Neural cell (in vitro differentiated cells): ENCODE results near the gene OGDH. TPM values are rescaled to one million over a fixed set of nuclear protein-coding genes. Genes with fewer than 3 reads are reported as not detected.

Experiments used
- H2AFZ ChIP-seq: fragments of 200-600, 300-800 bp; sonication (generic), shearing (Covaris generic); 2 replicates; pipeline ENCODE4 v1.6.0; 2014; ENCODE audit warnings: low read depth, mild to moderate bottlenecking, antibody characterized with exemption, low read length, moderate library complexity
- H3F3A ChIP-seq: fragments of 200-600 bp; shearing (Covaris generic); 2 replicates; pipeline ENCODE4 v1.6.1; 2016; ENCODE audit warnings: mild to moderate bottlenecking, moderate library complexity, mixed read lengths, antibody characterized with exemption, low read length; ENCODE audit not compliant: insufficient read depth, poor library complexity, severe bottlenecking
- H3K27ac ChIP-seq: fragments of 200-600, 300-800 bp; sonication (generic), shearing (Covaris generic); 2 replicates; pipeline ENCODE4 v1.5.1; 2014; ENCODE audit warnings: mild to moderate bottlenecking, low read length, moderate library complexity
- H3K27me3 ChIP-seq: fragments of 300-800, 200-600 bp; sonication (generic), shearing (Covaris generic); 2 replicates; pipeline ENCODE4 v1.6.0; 2014; ENCODE audit warnings: mild to moderate bottlenecking, low read depth, low read length, moderate library complexity; ENCODE audit not compliant: insufficient read depth
- H3K36me3 ChIP-seq: fragments of 300-800, 200-600 bp; sonication (generic), shearing (Covaris generic); 2 replicates; pipeline ENCODE4 v1.5.1; 2014; ENCODE audit warnings: mild to moderate bottlenecking, antibody characterized with exemption, low read length, moderate library complexity; ENCODE audit not compliant: insufficient read depth
- H3K4me2 ChIP-seq: fragments of 300-800, 200-600 bp; sonication (generic), shearing (Covaris generic); 2 replicates; pipeline ENCODE4 v1.6.0; 2014; ENCODE audit warnings: mild to moderate bottlenecking, low read length
- H3K4me3 ChIP-seq: fragments of 300-800, 200-600 bp; sonication (generic), shearing (Covaris generic); 2 replicates; pipeline ENCODE4 v1.5.1; 2014; ENCODE audit warnings: mild to moderate bottlenecking, low read length, moderate library complexity
- H3K79me2 ChIP-seq: fragments of 200-600 bp; shearing (Covaris generic); replicated peaks from 2 replicates; pipeline ENCODE4 v1.6.0; 2014; ENCODE audit warnings: mild to moderate bottlenecking, low read length, moderate library complexity; ENCODE audit not compliant: insufficient read depth
- H3K9ac ChIP-seq: fragments of 300-800, 200-600 bp; sonication (generic), shearing (Covaris generic); 2 replicates; pipeline ENCODE4 v1.6.1; 2016; ENCODE audit warnings: mild to moderate bottlenecking, low read length, mixed read lengths
- H3K9me2 ChIP-seq: fragments of 200-600 bp; shearing (Covaris generic); 2 replicates; pipeline ENCODE4 v1.6.1; 2016; ENCODE audit warnings: mild to moderate bottlenecking, low read length, mixed read lengths; ENCODE audit not compliant: insufficient read depth
- H3K9me3 ChIP-seq: fragments of 200-600, 300-800 bp; sonication (generic), shearing (Covaris generic); 2 replicates; pipeline ENCODE4 v1.6.1; 2016; ENCODE audit warnings: mild to moderate bottlenecking, mixed run types, low read length, moderate library complexity, mixed read lengths
- H4K20me1 ChIP-seq: fragments of 200-600 bp; shearing (Covaris generic); 2 replicates; pipeline ENCODE4 v1.6.1; 2016; ENCODE audit warnings: mild to moderate bottlenecking, mixed run types; ENCODE audit not compliant: insufficient read depth
- EP300 ChIP-seq: fragments of 450-650 bp; conservative IDR thresholded peaks from 2 replicates; pipeline ENCODE4 v1.6.1; 2014; ENCODE audit warnings: antibody characterized with exemption, mild to moderate bottlenecking, moderate library complexity; ENCODE audit not compliant: poor library complexity, severe bottlenecking
- EZH2 ChIP-seq: fragments of 200-600, 300-800 bp; shearing (Covaris generic), sonication (generic); IDR thresholded peaks from 2 replicates; pipeline ENCODE4 v1.6.1; 2014; ENCODE audit warnings: antibody characterized with exemption, low read length, borderline replicate concordance, mild to moderate bottlenecking; ENCODE audit not compliant: insufficient read depth, poor library complexity, severe bottlenecking
- MXI1 ChIP-seq: fragments of 450-650 bp; conservative IDR thresholded peaks from 2 replicates; pipeline ENCODE4 v1.6.1; 2014; ENCODE audit warnings: antibody characterized with exemption, mild to moderate bottlenecking; ENCODE audit not compliant: poor library complexity, severe bottlenecking
- POLR2AphosphoS5 ChIP-seq: IDR thresholded peaks from 2 replicates; pipeline ENCODE4 v1.6.1; 2012
- RAD21 ChIP-seq: fragments of 450-650 bp; conservative IDR thresholded peaks from 2 replicates; pipeline ENCODE4 v1.6.1; 2014; ENCODE audit warnings: antibody characterized with exemption, mild to moderate bottlenecking, moderate library complexity
- REST ChIP-seq: IDR thresholded peaks from 2 replicates; pipeline ENCODE4 v1.6.1; 2012; ENCODE audit warnings: borderline replicate concordance
- SMC3 ChIP-seq: fragments of 450-650 bp; conservative IDR thresholded peaks from 2 replicates; pipeline ENCODE4 v1.6.1; 2014; ENCODE audit warnings: antibody characterized with exemption, mild to moderate bottlenecking, moderate library complexity; ENCODE audit not compliant: poor library complexity
- TAF1 ChIP-seq: IDR thresholded peaks from 2 replicates; pipeline ENCODE4 v1.6.1; 2012; ENCODE audit warnings: low read depth
- polyA plus RNA-seq: library from polyadenylated mRNA; depleted of rRNA; stranded (reverse); fragments of >200 nt; gene quantifications from 2 replicates; pipeline ENCODE4 v1.2.3, GENCODE V29; 2014
- TF ChIP-seq, protein P1 (sequence below): fragments of 450-650 bp; IDR thresholded peaks from 2 replicates; pipeline ENCODE4 v1.5.1; 2014; ENCODE audit warnings: antibody characterized with exemption, mild to moderate bottlenecking, moderate library complexity; ENCODE audit not compliant: poor library complexity, severe bottlenecking

Gene OGDH
- polyA plus RNA-seq, 1 donor from 2014 or later: 16.9 TPM

DNA sequence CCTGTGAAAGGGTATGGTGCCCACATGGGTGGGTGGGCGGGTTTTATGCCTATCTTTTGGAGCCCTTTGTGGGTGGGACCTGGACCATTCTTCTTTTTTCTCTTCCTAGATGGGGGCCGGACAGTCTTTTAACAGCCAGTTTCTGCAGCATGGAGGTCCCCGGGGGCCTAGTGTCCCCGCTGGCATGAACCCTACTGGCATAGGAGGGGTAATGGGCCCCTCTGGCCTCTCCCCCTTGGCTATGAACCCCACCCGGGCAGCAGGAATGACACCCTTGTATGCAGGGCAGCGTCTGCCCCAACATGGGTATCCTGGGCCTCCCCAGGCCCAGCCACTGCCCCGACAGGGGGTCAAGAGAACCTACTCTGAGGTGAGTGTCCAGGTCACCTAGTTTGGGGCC, 151.3 kb downstream of the OGDH start:
- Histone ChIP-seq H3K4me3 (no peak overlapping the region), H3K36me3 (peaks cover 4% of the 10 kb centered on the region), H4K20me1 (peaks cover 17% of the 10 kb centered on the region), H2AFZ (no peak overlapping the region), H3K9ac (no peak overlapping the region), H3K9me3 (no peaks in the 10 kb centered on the region), H3K9me2 (no peaks in the 10 kb centered on the region), H3K79me2 (peaks cover 25% of the 10 kb centered on the region), H3K27ac (no peak overlapping the region), H3K27me3 (no peaks in the 10 kb centered on the region), H3K4me2 (no peak overlapping the region), H3F3A (no peaks in the 10 kb centered on the region)
- TF ChIP-seq, protein P1, sequence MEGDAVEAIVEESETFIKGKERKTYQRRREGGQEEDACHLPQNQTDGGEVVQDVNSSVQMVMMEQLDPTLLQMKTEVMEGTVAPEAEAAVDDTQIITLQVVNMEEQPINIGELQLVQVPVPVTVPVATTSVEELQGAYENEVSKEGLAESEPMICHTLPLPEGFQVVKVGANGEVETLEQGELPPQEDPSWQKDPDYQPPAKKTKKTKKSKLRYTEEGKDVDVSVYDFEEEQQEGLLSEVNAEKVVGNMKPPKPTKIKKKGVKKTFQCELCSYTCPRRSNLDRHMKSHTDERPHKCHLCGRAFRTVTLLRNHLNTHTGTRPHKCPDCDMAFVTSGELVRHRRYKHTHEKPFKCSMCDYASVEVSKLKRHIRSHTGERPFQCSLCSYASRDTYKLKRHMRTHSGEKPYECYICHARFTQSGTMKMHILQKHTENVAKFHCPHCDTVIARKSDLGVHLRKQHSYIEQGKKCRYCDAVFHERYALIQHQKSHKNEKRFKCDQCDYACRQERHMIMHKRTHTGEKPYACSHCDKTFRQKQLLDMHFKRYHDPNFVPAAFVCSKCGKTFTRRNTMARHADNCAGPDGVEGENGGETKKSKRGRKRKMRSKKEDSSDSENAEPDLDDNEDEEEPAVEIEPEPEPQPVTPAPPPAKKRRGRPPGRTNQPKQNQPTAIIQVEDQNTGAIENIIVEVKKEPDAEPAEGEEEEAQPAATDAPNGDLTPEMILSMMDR: no peak
- no peak for TF ChIP-seq EP300
- TF ChIP-seq MXI1: no peak
- TF ChIP-seq RAD21: no peak
- no peak for TF ChIP-seq POLR2AphosphoS5
- no peak for TF ChIP-seq EZH2
- TF ChIP-seq REST: no peak
- no peak for TF ChIP-seq TAF1
- no peak for TF ChIP-seq SMC3

Other genes with a start within 250 kb of the OGDH start
- 61.2 and 69.9 TPM in 2 replicates for gene NUDCD3, start 116.0 kb upstream of the OGDH start, polyA plus RNA-seq
- gene NPC1L1, start 65.3 kb upstream of the OGDH start, polyA plus RNA-seq: 0.20 TPM in 1 of 2 replicates, not detected in the other
- gene DDX56, start 32.7 kb upstream of the OGDH start, polyA plus RNA-seq: 80.6 and 86.6 TPM in 2 replicates
- gene TMED4, start 24.4 kb upstream of the OGDH start, polyA plus RNA-seq: 158 and 202 TPM in 2 replicates
- gene ZMIZ2, start 142.2 kb downstream of the OGDH start, polyA plus RNA-seq: 18.3 and 19.8 TPM in 2 replicates
- gene PPIA, start 190.1 kb downstream of the OGDH start, polyA plus RNA-seq: 2,762 and 2,769 TPM in 2 replicates
- 152 and 182 TPM in 2 replicates for gene H2AZ2, start 241.5 kb downstream of the OGDH start, polyA plus RNA-seq